T-helper 1 cell (primary cell): ENCODE data around the gene PLS1.
"Not testable (repeated sequence)": the region's sequence is repeated elsewhere in the genome, so short reads cannot be mapped to it uniquely, and the experiment has no call there.

Experiments
- DNase-seq, 5 donors: peaks; one replicate each; pipeline ENCODE4 v3.0.0-alpha.2; 2012 to 2020

PLS1 gene

DNA sequence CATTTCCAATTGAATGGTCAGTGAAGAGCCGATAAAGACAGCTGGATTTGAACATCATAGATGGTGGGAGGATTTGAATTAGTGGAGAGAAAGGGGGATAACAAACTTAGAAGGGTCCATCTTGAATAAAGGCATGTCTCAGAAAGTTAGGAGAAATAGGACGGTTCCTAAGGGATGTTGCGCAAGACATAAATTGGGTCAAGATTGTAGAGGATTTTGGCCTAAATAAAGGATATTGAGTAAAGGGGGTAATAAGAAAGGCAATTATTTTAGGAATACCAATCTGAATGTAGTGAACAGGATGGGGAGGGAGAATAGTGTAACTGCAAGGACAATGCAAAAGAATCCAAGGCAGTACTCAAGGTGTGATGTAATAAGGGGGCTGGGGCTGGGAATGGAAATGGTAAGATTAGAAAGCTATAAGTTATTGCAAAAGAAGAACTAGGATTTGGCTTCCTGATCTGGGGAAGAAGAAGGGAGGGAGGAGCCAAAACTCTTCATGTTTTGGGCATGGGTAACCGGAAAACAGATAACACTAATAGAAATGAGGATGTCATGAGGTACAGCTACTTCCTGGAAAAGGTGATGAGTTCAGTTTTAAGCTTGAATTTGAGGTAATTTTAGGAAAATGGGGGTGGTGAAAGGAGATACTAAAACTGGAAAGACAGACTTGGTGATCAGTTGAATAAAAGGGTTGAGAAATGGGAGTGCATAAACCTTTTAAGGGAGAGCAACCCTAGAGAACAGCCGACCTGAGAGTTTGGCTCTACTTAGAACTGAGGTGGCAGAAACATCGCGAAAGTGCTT lies 110.3 kb downstream of the PLS1 start:
- peak in 1 of 5 donors; percentile 6 for DNase-seq

DNA sequence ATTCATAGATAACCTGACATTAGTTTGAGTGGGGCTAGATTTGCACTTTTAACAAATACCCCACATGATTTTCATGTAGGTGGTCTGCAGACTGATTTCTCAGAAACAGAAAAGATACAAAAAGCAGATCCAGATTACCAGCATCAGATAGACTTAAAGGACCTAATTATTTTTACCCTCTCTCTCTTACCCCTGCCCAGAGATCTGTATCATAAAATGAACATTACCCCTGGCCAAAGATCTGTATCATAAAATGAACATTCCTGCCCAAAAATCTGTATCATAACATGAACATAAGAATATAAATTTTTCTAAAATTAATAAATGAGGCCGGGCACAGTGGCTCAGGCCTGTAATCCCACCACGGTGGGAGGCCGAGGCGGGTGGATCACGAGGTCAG lies 113.0 kb downstream of the PLS1 start:
- no peak for DNase-seq

- DNase-seq, result not testable (repeated sequence)
Measured at GRCh38 chr3:142714882-142715281, 118.7 kb downstream of the PLS1 start.

- DNase-seq, result no peak
Measured at GRCh38 chr3:142716102-142716501, 119.9 kb downstream of the PLS1 start.

DNA sequence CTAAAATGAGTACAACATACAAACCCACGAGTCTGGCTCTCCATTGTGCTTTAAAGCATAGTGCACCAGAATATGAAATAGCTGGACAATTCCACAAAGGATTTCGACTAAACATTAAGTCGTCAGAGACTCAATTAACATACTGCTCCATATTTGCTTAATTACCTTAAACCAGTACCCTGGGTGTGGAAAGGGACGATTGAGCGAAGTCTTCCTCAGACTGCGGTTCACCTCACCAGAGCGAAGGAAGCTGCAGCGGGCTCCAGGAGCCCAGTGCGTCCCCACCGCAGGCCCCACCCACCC lies 127.4 kb downstream of the PLS1 start:
- peak in 2 of 5 donors; percentile 69 to 71 for DNase-seq

GRCh38 chr3:142723968-142724681 lies 127.9 kb downstream of the PLS1 start, which contains the start of gene TRPC1:
Gene TRPC1 (plus strand): TSS chr3:142724034. CDS start chr3:142724560, 526 bp downstream.
- DNase-seq, result peak; percentile 26 to 90 (median 59)

DNA sequence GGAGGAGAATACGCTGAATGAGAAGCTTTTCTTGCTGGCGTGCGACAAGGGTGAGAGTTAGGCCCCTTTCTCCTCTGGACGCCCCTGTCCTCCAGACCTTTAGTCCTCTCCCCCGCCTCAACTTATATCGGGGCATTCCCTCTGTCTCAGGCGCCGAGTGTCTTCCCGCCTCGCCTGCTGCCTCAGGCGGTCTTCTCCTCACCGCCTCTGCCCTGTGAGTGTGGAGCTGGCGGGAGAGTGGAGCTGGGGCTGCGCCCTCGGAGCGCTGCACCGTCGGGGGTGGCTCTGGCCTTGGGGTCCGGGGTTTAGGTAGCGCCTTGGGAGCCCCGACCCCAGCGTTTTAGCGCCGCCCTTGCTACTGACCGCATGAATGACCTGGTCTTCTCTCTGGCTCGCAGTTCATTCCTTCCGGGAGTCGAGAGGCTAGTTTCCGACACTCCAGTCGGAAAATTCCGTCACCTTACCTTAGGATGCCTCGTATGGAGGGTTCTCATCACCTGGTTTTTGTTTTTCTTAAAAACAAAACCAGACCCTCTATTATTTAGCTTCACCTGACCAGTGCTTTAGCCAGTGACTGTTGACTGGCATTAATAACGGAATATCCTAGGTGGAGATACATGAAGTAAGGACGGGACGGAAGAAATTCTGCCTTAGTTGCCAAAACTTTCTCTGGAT lies 128.6 kb downstream of the PLS1 start:
- peak in 3 of 5 donors; percentile 3 to 15 (median 14) for DNase-seq

DNA sequence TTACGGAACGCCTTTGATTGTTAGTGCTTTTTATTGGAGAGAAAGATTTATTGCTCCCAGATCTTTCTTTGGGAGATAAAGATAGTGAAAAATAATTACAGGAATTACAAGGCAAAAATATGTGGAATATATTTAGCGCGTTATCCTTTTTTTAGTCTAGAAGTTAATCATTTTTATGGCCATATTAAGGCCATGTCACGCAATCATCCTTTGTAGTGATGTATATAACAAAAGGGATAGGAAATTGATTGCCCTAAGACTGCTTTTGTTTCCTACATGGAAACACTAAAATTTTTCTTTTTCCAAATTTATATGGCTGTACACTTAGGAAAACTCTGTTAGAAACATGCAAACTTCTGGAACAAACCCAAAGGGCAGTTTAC lies 129.2 kb downstream of the PLS1 start:
- no peak for DNase-seq

DNA sequence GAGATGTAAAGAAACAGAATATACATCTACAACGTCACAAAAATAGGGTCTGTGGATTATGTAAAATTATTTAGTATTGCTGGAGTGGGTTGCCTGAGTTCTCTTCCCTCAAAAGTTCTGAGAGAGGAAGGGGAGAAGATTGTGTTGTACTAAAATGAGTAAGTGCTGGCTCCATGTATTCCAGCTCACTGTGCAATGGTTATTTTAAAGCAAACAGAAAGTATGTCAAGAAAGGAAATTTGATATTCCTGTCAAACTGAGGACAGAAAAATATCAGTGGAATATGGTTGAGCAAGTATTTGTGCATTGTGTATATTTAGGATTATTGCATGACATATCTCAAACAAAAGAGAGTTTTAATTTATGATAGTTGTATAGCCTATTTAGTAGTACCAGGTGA lies 129.8 kb downstream of the PLS1 start:
- DNase-seq, result no peak

DNA sequence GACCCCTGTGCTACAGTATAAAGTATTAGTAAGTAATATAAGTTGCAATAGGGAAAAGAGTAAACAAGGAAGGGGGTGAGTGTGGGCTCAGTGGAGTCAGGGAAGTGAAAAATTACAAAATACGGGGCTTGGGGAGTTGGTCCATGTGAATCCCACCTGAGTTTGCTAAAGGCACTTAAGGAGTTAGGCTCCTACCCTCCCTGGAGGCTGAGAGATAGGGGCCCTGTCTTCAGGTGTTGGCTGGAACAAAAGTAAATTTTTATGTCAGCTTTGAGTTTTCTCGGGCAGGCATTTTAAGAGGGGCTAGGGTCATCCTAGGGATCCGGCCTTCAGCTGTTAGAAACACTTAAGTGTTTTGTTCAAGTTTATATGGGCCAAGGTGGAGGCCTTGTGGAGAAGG lies 135.9 kb downstream of the PLS1 start:
- no peak for DNase-seq

- DNase-seq, result no peak
Measured at GRCh38 chr3:142734834-142735233, 138.6 kb downstream of the PLS1 start.

- no peak for DNase-seq
Measured at GRCh38 chr3:142735462-142735861, 139.3 kb downstream of the PLS1 start.

GRCh38 chr3:142738396-142738795 lies 142.2 kb downstream of the PLS1 start:
- no peak for DNase-seq

- no peak for DNase-seq
Measured at GRCh38 chr3:142746646-142747045, 150.5 kb downstream of the PLS1 start.

GRCh38 chr3:142750531-142750930 lies 154.3 kb downstream of the PLS1 start:
- DNase-seq, result not testable (repeated sequence)

GRCh38 chr3:142752605-142753004 lies 156.4 kb downstream of the PLS1 start:
- DNase-seq, result not testable (repeated sequence)

DNA sequence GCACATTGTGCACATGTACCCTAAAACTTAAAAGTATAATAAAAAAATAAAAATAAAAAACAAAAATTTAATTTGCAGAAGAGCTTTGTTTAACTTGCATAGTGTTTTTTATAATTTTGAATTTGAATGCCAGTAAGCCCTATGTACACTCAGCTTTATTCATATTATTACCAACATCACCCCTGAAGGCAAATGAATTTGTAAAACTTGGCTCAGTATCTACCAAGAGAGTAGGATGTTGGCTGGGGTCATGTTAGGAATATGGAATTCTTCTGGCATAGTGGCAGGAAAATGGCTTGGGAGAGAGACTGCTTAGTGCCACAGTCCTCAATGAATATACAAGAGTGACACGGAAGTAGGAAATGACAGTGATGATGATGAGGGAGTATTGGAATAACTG lies 158.3 kb downstream of the PLS1 start:
- DNase-seq, result no peak
